GM23338 (cell line): Measurements from ENCODE around the gene IHH. TPM values are rescaled to one million over a fixed set of nuclear protein-coding genes. Genes with fewer than 3 reads are reported as not detected.

Experiments
- ATAC-seq: fragments of 200-7000 bp; cut with Tn5 transposase; 3 replicates; pipeline ENCODE4 v1.9.1; 2020
- DNase-seq: peaks from one replicate; pipeline ENCODE4 v3.0.0-alpha.2; 2015; ENCODE audit warnings: low spot score
- H2AFZ ChIP-seq: fragments of 200-600 bp; sonication (generic); 2 replicates; pipeline ENCODE4 v1.8.0; 2016; ENCODE audit warnings: antibody characterized with exemption, mild to moderate bottlenecking, moderate library complexity
- H3F3A ChIP-seq: fragments of 200-600 bp; sonication (generic); replicated peaks from 2 replicates; pipeline ENCODE4 v1.8.0; 2017; ENCODE audit warnings: antibody characterized with exemption, mixed run types, low read depth
- H3K27ac ChIP-seq: fragments of 200-600 bp; sonication (generic); 2 replicates; pipeline ENCODE4 v1.6.1; 2016; ENCODE audit warnings: low read depth
- H3K27me3 ChIP-seq: fragments of 200-600 bp; sonication (generic); 2 replicates; pipeline ENCODE4 v1.8.0; 2016; ENCODE audit warnings: mild to moderate bottlenecking, mixed run types, moderate library complexity; ENCODE audit not compliant: insufficient read depth
- H3K36me3 ChIP-seq: fragments of 200-600 bp; sonication (generic); 2 replicates; pipeline ENCODE4 v1.8.0; 2016; ENCODE audit warnings: mild to moderate bottlenecking; ENCODE audit not compliant: insufficient read depth
- H3K4me1 ChIP-seq: fragments of 200-600 bp; sonication (generic); 2 replicates; pipeline ENCODE4 v1.8.0; 2016; ENCODE audit warnings: mild to moderate bottlenecking, moderate library complexity; ENCODE audit not compliant: insufficient read depth
- H3K4me2 ChIP-seq: fragments of 200-600 bp; sonication (generic); 2 replicates; pipeline ENCODE4 v1.7.1; 2017; ENCODE audit warnings: mixed run types
- H3K4me3 ChIP-seq: fragments of 200-600 bp; sonication (generic); 2 replicates; pipeline ENCODE4 v1.6.1; 2016; ENCODE audit warnings: mixed run types
- H3K79me2 ChIP-seq: fragments of 200-600 bp; sonication (generic); replicated peaks from 2 replicates; pipeline ENCODE4 v1.8.0; 2017; ENCODE audit warnings: mild to moderate bottlenecking; ENCODE audit not compliant: insufficient read depth
- H3K9me2 ChIP-seq: fragments of 200-600 bp; sonication (generic); 2 replicates; pipeline ENCODE4 v1.8.0; 2017; ENCODE audit not compliant: insufficient read depth
- H4K20me1 ChIP-seq: fragments of 200-600 bp; sonication (generic); replicated peaks from 2 replicates; pipeline ENCODE4 v1.8.0; 2017; ENCODE audit warnings: mild to moderate bottlenecking; ENCODE audit not compliant: insufficient read depth
- H3K27ac Mint-ChIP-seq: 2 replicates; pipeline ENCODE4 v1.8.0; 2020; ENCODE audit warnings: inconsistent platforms, mild to moderate bottlenecking, moderate library complexity, mixed read lengths
- H3K27me3 Mint-ChIP-seq: 3 replicates; pipeline ENCODE4 v1.8.0; 2022; ENCODE audit warnings: low read depth, mild to moderate bottlenecking, moderate library complexity, mixed read lengths, inconsistent platforms; ENCODE audit not compliant: insufficient read depth, poor library complexity
- H3K36me3 Mint-ChIP-seq: 3 replicates; pipeline ENCODE4 v1.8.0; 2021; ENCODE audit warnings: low read depth, mild to moderate bottlenecking, inconsistent platforms, moderate library complexity, mixed read lengths
- H3K4me1 Mint-ChIP-seq: 3 replicates; pipeline ENCODE4 v1.8.0; 2020; ENCODE audit warnings: mild to moderate bottlenecking, inconsistent platforms, mixed read lengths
- H3K4me3 Mint-ChIP-seq: 3 replicates; pipeline ENCODE4 v1.8.0; 2021; ENCODE audit warnings: moderate library complexity, mild to moderate bottlenecking, inconsistent platforms, mixed read lengths
- H3K9me3 Mint-ChIP-seq: 3 replicates; pipeline ENCODE4 v1.8.0; 2020; ENCODE audit warnings: moderate library complexity, mild to moderate bottlenecking, inconsistent platforms, mixed read lengths
- EZH2phosphoT487 ChIP-seq: fragments of 200-600 bp; sonication (generic); IDR thresholded peaks from one replicate; pipeline ENCODE4 v1.8.1; 2018; ENCODE audit warnings: antibody characterized with exemption; ENCODE audit not compliant: unreplicated experiment
- JUNB ChIP-seq: IDR thresholded peaks from one replicate; pipeline ENCODE4 v1.6.1; 2016; ENCODE audit warnings: antibody characterized with exemption; ENCODE audit not compliant: unreplicated experiment
- POLR2AphosphoS5 ChIP-seq: IDR thresholded peaks from 2 replicates; pipeline ENCODE4 v1.6.1; 2016; ENCODE audit warnings: antibody characterized with exemption, low read depth
- ZNF331 ChIP-seq: fragments of 250-450 bp; sonication (Bioruptor Pico); IDR thresholded peaks from 2 replicates; pipeline ENCODE4 v1.5.0; 2020; ENCODE audit warnings: low read depth, mild to moderate bottlenecking, moderate library complexity
- polyA plus RNA-seq: library from polyadenylated mRNA; unstranded; fragments of >200 nt; fragmentation: Nextera tagmentation; extraction: Ambion mirVana; gene quantifications from 2 replicates; pipeline ENCODE4 v1.2.1, GENCODE V29; 2016
- total RNA-seq: library from RNA; depleted of rRNA; stranded (reverse); fragments of >200 nt; shearing (Covaris generic); gene quantifications from 2 replicates; pipeline ENCODE4 v1.2.3, GENCODE V29; 2014
- TF ChIP-seq, protein P1 (sequence below): IDR thresholded peaks from 2 replicates; pipeline ENCODE4 v1.6.1; 2016; ENCODE audit warnings: antibody characterized with exemption
- TF ChIP-seq, protein P2 (sequence below), 2 experiments: fragments of 200-600 bp in 1 of 2; sonication (generic) in 1 of 2; conservative IDR thresholded peaks; 2 replicates each; pipeline versions ENCODE4 v1.5.1 to v1.6.1; 2016 to 2017; ENCODE audit warnings: antibody characterized with exemption in 2 of 2, low read depth in 2 of 2, mild to moderate bottlenecking in 2 of 2, moderate library complexity in 1 of 2
- TF ChIP-seq, protein P3 (sequence below): IDR thresholded peaks from one replicate; pipeline ENCODE4 v1.6.1; 2018; ENCODE audit warnings: antibody characterized with exemption; ENCODE audit not compliant: unreplicated experiment

Gene IHH
- total and polyA plus RNA-seq, 2 experiments from 2014 or later = not detected

DNA sequence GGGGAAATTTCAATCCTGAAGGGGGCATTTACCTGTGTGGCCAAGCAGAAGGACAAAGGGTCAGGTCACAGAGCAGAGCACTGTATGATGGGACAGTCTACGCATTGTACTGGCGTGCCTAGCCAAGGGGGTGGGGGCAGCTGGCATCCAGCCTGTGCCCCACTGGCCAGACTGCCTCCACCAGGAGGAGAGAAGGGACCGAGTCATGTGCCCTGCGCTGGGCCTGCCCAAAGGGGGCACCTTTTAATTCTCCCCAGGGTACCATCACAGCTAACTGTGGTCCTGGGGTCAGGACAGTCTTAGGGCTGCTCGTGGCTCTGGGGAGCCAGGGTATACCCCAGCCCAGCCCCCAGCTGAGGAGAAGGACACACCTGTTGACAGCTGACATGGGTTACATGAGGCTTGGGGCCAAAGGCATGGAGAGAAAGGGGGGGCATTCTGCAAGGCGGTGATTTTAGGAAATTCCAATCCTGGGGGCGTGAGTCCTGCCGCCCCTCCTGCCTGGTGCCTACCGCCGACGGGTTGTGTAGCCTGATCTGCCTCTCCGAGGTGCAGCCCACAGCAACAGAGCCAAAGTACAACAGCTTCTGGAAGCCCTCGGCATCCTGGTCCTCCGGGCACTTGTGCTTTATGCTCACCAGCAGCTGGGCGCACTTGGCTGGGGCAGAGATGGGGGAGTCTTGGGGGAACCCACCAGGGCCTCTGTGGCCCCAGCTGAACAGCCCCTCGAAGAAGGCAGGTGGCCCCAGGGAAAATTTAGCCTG lies 30.4 kb downstream of the IHH start:
- Histone ChIP-seq H3K4me1 (no peaks in the 10 kb centered on the region), H3K9me2 (no peaks in the 10 kb centered on the region), H3K36me3 (no peaks in the 10 kb centered on the region), H2AFZ (no peak overlapping the region), H3K79me2 (no peaks in the 10 kb centered on the region), H3K27me3 (no peaks in the 10 kb centered on the region), H4K20me1 (no peaks in the 10 kb centered on the region), H3K27ac (no peak overlapping the region), H3K4me3 (no peak overlapping the region), H3K4me2 (no peak overlapping the region), H3F3A (no peaks in the 10 kb centered on the region)
- Mint-ChIP-seq H3K36me3 (no peaks in the 10 kb centered on the region), H3K4me3 (no peak overlapping the region), H3K4me1 (peaks cover 3% of the 10 kb centered on the region; the same call in 2 of the 3 replicates), H3K9me3 (no peaks in the 10 kb centered on the region; the same call in 2 of the 3 replicates), H3K27ac (no peak overlapping the region), H3K27me3 (peaks cover 14% of the 10 kb centered on the region)
- DNase-seq = no peak
- peak; percentile 7; the same call in 2 of the 3 replicates for ATAC-seq
- TF ChIP-seq, protein P1, sequence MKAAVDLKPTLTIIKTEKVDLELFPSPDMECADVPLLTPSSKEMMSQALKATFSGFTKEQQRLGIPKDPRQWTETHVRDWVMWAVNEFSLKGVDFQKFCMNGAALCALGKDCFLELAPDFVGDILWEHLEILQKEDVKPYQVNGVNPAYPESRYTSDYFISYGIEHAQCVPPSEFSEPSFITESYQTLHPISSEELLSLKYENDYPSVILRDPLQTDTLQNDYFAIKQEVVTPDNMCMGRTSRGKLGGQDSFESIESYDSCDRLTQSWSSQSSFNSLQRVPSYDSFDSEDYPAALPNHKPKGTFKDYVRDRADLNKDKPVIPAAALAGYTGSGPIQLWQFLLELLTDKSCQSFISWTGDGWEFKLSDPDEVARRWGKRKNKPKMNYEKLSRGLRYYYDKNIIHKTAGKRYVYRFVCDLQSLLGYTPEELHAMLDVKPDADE = no peak
- no peak for TF ChIP-seq EZH2phosphoT487
- TF ChIP-seq, protein P2, sequence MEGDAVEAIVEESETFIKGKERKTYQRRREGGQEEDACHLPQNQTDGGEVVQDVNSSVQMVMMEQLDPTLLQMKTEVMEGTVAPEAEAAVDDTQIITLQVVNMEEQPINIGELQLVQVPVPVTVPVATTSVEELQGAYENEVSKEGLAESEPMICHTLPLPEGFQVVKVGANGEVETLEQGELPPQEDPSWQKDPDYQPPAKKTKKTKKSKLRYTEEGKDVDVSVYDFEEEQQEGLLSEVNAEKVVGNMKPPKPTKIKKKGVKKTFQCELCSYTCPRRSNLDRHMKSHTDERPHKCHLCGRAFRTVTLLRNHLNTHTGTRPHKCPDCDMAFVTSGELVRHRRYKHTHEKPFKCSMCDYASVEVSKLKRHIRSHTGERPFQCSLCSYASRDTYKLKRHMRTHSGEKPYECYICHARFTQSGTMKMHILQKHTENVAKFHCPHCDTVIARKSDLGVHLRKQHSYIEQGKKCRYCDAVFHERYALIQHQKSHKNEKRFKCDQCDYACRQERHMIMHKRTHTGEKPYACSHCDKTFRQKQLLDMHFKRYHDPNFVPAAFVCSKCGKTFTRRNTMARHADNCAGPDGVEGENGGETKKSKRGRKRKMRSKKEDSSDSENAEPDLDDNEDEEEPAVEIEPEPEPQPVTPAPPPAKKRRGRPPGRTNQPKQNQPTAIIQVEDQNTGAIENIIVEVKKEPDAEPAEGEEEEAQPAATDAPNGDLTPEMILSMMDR (conservative IDR thresholded peaks at IDR 0.05; ENCODE audit: low read depth in 2 of 2) = no peak
- TF ChIP-seq POLR2AphosphoS5 = no peak
- TF ChIP-seq, protein P3, sequence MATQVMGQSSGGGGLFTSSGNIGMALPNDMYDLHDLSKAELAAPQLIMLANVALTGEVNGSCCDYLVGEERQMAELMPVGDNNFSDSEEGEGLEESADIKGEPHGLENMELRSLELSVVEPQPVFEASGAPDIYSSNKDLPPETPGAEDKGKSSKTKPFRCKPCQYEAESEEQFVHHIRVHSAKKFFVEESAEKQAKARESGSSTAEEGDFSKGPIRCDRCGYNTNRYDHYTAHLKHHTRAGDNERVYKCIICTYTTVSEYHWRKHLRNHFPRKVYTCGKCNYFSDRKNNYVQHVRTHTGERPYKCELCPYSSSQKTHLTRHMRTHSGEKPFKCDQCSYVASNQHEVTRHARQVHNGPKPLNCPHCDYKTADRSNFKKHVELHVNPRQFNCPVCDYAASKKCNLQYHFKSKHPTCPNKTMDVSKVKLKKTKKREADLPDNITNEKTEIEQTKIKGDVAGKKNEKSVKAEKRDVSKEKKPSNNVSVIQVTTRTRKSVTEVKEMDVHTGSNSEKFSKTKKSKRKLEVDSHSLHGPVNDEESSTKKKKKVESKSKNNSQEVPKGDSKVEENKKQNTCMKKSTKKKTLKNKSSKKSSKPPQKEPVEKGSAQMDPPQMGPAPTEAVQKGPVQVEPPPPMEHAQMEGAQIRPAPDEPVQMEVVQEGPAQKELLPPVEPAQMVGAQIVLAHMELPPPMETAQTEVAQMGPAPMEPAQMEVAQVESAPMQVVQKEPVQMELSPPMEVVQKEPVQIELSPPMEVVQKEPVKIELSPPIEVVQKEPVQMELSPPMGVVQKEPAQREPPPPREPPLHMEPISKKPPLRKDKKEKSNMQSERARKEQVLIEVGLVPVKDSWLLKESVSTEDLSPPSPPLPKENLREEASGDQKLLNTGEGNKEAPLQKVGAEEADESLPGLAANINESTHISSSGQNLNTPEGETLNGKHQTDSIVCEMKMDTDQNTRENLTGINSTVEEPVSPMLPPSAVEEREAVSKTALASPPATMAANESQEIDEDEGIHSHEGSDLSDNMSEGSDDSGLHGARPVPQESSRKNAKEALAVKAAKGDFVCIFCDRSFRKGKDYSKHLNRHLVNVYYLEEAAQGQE = no peak
- TF ChIP-seq ZNF331 (CRISPR knock-in tag) = no peak

DNA sequence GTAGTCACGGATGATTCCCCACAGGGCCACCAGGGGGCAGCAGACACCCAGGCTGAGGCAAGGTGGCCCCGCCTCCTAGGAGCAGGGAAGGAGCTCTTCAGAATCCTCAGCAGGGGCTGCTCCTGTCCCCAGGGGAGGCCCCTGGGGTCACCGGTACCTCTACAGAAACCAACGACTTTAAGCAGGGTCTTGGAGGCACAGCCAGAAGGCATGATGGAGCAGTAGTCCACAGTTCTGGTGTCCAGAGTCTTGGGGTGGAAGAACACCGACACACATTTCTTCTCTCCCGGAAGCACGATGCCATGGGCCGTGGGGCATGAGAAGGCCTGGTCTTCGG lies 30.9 kb downstream of the IHH start:
- Histone ChIP-seq H3K27ac (no peak overlapping the region), H3K4me2 (no peak overlapping the region), H3K27me3 (no peaks in the 10 kb centered on the region), H2AFZ (no peak overlapping the region), H3K36me3 (no peaks in the 10 kb centered on the region), H3K9me2 (no peaks in the 10 kb centered on the region), H4K20me1 (no peaks in the 10 kb centered on the region), H3K79me2 (no peaks in the 10 kb centered on the region), H3K4me3 (no peak overlapping the region), H3F3A (no peaks in the 10 kb centered on the region), H3K4me1 (no peaks in the 10 kb centered on the region)
- no peaks in the 10 kb centered on the region for H3K36me3 Mint-ChIP-seq
- no peak overlapping the region for H3K4me3 Mint-ChIP-seq
- H3K27me3 Mint-ChIP-seq = peaks cover 15% of the 10 kb centered on the region
- H3K9me3 Mint-ChIP-seq = no peaks in the 10 kb centered on the region; the same call in 2 of the 3 replicates
- no peak overlapping the region for H3K27ac Mint-ChIP-seq
- DNase-seq = peak; percentile 90
- TF ChIP-seq, protein P3 = no peak
- no peak for TF ChIP-seq EZH2phosphoT487
- TF ChIP-seq JUNB = no peak
- TF ChIP-seq, protein P1 = no peak
- TF ChIP-seq, protein P2 (conservative IDR thresholded peaks at IDR 0.05; ENCODE audit: low read depth in 2 of 2) = peak; percentile 85 to 97
- ATAC-seq = peak; percentile 94
- peaks cover 3% of the 10 kb centered on the region; the same call in 2 of the 3 replicates for H3K4me1 Mint-ChIP-seq
